Retinal pigment epithelial cell (primary cell): ENCODE measurements around the gene GABARAPL1.
"Not testable (repeated sequence)": the region's sequence is repeated elsewhere in the genome, so short reads cannot be mapped to it uniquely, and the experiment has no call there.

ENCODE experiments used
- DNase-seq: peaks from one replicate; pipeline ENCODE4 v3.0.0-alpha.2; 2010; ENCODE audit warnings: low read depth
- H3K4me3 ChIP-seq: 2 replicates; pipeline ENCODE4 v1.5.1; 2011; ENCODE audit warnings: mild to moderate bottlenecking, low read length, control low read depth, moderate library complexity
- TF ChIP-seq, protein P1 (sequence below): conservative IDR thresholded peaks from 2 replicates; pipeline ENCODE4 v1.5.1; 2011; ENCODE audit warnings: low read depth, low read length, control low read depth, inconsistent platforms

GABARAPL1 gene

DNA sequence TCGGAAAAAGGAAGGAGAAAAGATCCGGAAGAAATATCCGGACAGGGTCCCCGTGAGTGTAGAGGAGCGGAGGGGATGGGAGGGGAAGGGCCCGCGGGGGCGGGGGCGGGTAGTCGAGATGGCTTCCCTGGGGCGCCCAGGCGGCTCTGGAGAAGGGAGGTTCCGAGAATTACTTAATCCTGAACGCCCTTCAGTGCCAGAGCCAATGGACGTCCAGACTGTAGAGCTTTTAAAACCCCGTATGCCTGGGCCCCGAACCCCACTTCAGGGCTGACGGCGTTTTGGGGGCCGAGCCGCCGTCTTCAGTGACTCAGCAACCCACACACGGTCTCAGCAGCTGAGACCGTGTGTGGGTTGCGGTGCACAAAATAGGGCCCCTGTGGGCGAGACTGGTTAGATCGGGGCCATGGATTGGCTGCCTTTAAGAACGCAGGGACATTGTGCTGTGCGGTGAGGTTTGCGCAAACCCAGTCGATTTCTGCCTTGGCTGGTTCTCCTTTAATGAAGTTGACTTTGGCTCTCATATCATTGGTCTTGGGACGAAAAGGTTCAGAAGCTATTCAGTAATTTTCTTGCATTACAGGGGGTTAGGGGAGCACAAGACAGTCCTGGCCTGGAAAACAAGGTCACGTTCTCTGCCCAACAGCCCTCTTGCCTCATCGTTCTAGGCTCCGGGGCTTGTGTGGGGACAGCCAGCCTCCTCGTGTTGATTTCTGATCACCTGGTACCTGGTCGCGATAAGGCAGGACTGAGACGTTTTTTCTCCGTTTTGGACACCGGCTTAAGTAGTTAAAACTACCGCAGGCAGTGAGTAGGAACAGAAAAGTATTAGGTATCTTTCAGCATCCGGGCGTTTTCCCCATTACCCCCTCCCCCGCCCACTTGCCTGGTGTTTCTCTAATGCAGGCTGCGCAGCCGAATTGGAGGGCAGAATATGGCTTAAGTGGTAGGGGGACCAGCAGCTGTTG lies 775 bp downstream of the GABARAPL1 start:
- DNase-seq: peak; percentile 45
- TF ChIP-seq, protein P1, sequence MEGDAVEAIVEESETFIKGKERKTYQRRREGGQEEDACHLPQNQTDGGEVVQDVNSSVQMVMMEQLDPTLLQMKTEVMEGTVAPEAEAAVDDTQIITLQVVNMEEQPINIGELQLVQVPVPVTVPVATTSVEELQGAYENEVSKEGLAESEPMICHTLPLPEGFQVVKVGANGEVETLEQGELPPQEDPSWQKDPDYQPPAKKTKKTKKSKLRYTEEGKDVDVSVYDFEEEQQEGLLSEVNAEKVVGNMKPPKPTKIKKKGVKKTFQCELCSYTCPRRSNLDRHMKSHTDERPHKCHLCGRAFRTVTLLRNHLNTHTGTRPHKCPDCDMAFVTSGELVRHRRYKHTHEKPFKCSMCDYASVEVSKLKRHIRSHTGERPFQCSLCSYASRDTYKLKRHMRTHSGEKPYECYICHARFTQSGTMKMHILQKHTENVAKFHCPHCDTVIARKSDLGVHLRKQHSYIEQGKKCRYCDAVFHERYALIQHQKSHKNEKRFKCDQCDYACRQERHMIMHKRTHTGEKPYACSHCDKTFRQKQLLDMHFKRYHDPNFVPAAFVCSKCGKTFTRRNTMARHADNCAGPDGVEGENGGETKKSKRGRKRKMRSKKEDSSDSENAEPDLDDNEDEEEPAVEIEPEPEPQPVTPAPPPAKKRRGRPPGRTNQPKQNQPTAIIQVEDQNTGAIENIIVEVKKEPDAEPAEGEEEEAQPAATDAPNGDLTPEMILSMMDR: no peak
- peak overlapping the region; percentile 70 for H3K4me3 ChIP-seq

DNA sequence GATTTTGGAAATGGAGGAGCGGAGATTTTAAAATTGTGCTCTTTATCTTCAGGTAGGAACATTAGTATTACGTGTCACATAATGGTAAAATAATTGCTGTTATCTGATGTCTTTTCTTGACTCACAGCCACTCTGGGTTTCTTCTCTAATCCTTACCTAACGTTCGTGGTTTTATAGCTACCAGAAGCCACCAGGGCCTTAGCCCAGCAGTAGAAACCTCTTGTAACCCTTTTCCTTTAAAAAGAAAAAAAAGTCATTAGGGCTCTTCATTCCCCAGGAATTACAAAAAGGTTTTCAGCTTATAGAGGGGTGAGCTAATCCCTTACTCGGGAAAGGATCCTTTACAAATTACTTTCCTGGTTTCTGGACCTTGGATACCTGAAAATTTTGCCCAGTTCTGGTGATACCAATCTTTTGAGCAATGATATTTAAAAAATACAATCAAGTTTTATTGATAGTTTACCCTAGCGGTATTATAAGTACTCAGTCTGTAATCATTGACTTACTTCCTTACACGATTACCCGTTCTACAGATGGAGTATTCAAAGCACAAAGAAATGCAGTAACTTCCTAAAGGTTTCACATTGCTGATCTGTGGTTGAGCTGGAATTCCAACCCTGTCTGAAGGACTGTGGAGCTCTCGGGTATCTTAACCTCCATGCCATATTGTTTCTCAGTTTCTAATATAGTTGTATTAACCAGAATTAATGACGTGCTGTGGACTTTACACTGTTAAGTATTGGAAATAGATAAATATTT lies 1.6 kb downstream of the GABARAPL1 start:
- TF ChIP-seq, protein P1: no peak
- peak overlapping the region; percentile 70 for H3K4me3 ChIP-seq
- DNase-seq: peak; percentile 43

GRCh38 chr12:10214895-10215267 lies 2.2 kb downstream of the GABARAPL1 start:
- peak overlapping the region; percentile 70 for H3K4me3 ChIP-seq
- TF ChIP-seq, protein P1: no peak
- peak; percentile 43 for DNase-seq

DNA sequence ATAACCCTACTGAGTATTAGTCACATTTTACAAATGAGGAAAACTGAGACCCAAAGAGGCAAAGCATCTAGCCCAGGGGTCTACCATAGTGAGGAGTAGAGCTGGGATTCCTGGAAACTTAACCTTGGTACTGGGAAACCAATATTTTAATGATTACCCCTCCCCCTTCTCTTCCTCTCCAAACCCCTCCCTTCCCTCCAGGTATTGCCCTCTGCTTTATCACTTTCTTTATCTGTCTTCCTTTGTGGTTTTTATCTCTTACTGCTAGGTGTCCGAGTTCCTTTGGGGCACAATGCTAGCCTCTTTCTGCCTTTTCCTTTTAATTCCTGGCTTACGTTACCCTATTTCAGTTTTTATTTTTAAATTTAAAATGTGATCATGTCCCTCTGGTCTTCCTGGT lies 2.8 kb downstream of the GABARAPL1 start:
- DNase-seq: no peak
- peak overlapping the region; percentile 70 for H3K4me3 ChIP-seq
- TF ChIP-seq, protein P1: no peak

DNA sequence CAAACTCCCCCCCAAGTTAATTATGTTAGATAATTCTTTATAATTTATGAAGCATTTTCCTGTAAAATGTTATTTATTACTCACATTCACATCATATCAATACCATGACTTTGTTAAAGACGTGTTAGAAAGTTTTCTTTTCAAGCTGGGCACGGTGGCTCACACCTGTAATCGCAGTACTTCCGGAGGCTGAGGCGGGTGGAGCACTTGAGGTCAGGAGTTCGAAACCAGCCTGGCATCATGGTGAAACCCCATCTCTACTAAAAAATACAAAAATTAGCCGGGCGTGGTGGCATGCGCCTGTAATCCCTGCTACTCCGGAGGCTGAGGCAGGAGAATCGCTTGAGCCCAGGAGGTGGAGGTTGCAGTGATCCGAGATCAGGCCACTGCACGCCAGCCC lies 3.3 kb downstream of the GABARAPL1 start:
- DNase-seq, H3K4me3 ChIP-seq: not testable (repeated sequence)

DNA sequence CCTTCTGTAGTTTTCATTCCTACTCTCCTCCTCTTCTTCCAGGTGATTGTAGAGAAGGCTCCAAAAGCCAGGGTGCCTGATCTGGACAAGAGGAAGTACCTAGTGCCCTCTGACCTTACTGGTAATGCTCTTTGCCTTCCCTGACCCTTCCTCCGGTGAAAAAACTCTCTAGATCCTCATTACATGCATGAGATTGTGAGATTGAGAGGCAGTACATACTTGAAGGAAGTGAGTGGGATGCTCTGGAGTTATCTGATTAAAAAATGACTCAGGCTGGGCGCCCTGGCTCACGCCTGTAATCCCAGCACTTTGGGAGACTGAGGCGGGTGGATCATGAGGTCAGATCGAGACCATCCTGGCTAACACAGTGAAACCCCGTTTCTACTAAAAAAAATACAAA lies 5.3 kb downstream of the GABARAPL1 start:
- no peak overlapping the region for H3K4me3 ChIP-seq
- DNase-seq: no peak
- TF ChIP-seq, protein P1: no peak

GRCh38 chr12:10220398-10221077 lies 7.9 kb downstream of the GABARAPL1 start:
- DNase-seq: no peak
- H3K4me3 ChIP-seq: no peak overlapping the region
- TF ChIP-seq, protein P1: no peak
